LNCAP (cell line): ENCODE measurements around the gene SORCS1.

Experiments
- TF ChIP-seq, protein P1 (sequence below): fragments of 450-650 bp; IDR thresholded peaks from 2 replicates; pipeline ENCODE4 v1.5.1; 2017; ENCODE audit warnings: mild to moderate bottlenecking

SORCS1 gene

DNA sequence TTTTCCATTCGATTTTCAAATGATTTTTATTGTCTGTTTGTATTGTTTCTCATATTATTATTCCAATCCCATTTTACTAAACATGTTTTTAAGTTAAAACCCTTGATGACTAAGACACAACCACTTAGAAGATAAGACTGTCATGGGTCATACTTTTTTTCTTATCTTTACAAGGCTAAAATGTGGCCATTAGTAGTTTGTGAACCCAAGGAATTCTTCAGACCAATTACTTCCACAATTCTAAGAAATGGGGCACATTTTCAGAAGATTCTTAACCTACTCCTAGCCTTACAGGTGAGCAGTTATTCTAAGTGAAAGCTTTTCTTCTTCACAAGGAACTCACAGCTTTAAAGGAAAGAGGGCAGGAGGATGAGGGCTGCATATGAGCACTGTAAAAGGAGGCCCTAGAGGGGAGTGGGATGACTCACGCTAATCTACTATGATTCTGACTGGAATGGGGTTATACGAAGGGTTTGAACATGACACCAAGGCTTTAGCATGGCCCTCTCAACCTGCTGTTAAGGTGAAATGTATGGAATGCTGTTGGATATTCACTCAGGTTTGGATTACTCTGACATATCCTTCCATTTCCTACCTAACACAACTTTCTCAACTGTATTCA lies 81.0 kb downstream of the SORCS1 start:
- TF ChIP-seq, protein P1, sequence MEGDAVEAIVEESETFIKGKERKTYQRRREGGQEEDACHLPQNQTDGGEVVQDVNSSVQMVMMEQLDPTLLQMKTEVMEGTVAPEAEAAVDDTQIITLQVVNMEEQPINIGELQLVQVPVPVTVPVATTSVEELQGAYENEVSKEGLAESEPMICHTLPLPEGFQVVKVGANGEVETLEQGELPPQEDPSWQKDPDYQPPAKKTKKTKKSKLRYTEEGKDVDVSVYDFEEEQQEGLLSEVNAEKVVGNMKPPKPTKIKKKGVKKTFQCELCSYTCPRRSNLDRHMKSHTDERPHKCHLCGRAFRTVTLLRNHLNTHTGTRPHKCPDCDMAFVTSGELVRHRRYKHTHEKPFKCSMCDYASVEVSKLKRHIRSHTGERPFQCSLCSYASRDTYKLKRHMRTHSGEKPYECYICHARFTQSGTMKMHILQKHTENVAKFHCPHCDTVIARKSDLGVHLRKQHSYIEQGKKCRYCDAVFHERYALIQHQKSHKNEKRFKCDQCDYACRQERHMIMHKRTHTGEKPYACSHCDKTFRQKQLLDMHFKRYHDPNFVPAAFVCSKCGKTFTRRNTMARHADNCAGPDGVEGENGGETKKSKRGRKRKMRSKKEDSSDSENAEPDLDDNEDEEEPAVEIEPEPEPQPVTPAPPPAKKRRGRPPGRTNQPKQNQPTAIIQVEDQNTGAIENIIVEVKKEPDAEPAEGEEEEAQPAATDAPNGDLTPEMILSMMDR: no peak

DNA sequence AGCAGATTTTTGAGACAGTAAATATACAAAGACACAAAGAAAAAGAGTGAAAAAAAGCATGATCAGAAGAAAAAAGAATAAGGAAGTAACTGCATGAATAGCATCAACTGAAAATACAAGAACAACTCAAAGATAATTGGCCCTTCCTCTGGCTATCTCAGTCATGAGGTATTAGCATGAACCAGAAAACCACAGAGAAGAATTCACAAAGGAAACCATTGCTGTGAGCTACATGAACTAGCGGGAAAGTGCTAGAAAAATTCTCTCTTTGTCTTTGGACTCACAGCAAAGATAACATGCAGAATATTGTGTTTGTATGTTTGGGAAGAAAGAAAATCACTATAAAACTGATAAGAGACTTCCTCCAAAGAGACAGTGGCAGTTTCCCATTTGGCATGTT lies 82.9 kb downstream of the SORCS1 start:
- TF ChIP-seq, protein P1: no peak

GRCh38 chr10:107075117-107075516 lies 89.4 kb downstream of the SORCS1 start:
- TF ChIP-seq, protein P1: no peak

DNA sequence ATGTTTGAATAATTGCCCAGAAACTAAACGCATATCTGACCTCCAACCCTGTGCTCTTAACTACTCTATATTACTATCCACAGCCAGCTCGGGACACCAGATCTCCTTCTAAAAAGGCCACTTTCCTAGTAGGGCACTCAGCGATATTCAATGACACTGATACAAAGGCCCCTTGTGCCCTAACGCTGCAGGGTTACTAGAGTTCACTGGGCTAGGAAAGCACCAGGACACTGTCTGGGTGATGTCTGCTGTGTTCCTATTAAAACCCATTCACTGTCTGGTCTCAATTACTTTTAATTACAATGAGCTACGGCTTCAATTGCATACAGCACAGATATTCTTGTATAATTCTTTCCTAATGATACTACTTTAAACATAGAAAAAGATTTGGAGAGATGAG lies 91.7 kb downstream of the SORCS1 start:
- TF ChIP-seq, protein P1: no peak

- TF ChIP-seq, protein P1: no peak
Measured at GRCh38 chr10:107072028-107072427, 92.5 kb downstream of the SORCS1 start.

DNA sequence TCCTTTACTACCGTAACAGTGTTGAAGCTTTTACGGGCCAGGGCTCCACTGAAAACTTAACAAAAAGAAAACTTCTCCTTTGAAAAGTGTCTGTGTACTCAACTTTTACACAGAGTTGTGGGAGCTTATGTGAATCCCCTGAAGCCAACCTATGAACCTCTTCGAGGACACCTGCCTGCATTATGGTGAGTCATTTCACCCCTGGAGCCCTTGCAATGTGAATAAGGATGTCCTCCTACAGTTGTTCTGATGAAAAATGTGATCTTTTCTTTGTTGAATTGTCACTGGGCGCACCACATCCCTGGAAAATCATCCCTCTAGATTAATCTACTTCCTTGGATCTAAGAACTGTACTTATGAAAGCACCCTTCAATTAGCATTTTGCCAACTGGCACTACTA lies 93.2 kb downstream of the SORCS1 start:
- TF ChIP-seq, protein P1: no peak

DNA sequence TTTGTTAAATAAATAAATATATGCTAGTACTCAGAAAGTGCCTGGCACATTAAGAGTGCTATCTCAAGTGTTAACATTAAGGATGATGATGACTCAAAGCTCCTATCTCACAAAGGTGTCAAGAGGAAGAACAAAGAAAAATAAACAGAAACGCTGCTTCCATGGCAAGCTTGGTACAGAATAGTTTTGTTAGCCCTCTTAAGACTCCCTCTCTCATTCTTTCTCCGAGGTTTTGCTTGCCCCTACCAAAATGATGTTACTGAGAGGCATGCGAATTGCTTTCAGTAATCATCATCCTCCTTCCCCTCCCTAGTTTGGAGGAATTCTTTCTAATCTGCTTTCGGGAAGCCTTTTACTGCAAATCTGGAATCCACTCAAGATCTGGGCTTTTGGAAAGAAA lies 96.7 kb downstream of the SORCS1 start:
- TF ChIP-seq, protein P1: no peak

DNA sequence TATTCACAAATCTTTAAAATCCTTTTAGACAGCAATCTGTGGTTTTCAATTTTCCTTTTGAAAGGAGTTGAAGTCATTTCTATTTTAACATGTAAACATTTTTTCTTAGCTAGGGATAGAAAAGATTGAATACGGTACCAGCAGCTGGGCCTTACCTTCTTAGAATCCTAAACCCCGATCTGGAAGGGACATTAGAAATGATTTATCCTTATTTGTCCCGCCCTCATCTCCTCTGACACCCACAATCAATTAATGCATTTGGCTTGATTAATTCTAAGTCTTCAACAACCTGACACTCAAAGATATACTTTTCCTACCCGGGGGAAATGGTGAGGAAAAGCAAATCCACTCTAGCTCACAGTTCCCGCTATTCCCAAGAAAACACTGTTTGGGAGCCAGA lies 100.4 kb downstream of the SORCS1 start:
- TF ChIP-seq, protein P1: no peak
